Stimulated activated CD8-positive, alpha-beta memory T cell treated with anti-CD3 and anti-CD28 coated beads, Interleukin-7, amount 100 ng/mL, for 24 hours (primary cell): ENCODE results near the gene TP63.

Experiments used
- DNase-seq: peaks from one replicate; pipeline ENCODE4 v3.0.0-alpha.2; 2020; ENCODE audit warnings: low read depth

Gene TP63

DNA sequence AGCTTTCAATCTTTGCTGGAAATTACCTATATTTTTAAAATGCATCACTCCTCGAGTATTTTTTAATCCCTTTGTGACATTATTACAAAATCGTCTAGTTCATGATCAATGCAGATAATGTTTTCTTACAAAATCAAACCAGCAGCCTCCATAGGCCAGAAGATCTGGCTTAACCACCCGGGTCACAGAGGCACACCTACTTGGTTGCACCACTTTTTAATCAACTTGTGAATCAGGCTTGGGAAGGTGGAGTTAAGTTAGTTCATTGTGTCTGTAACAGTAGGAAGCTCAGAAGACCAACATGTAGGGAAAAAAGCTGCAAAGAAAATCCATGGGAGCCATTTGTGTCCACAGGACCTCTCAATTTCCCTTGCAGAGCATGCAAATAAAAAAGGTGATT lies 148.0 kb downstream of the TP63 start:
- DNase-seq, result no peak

DNA sequence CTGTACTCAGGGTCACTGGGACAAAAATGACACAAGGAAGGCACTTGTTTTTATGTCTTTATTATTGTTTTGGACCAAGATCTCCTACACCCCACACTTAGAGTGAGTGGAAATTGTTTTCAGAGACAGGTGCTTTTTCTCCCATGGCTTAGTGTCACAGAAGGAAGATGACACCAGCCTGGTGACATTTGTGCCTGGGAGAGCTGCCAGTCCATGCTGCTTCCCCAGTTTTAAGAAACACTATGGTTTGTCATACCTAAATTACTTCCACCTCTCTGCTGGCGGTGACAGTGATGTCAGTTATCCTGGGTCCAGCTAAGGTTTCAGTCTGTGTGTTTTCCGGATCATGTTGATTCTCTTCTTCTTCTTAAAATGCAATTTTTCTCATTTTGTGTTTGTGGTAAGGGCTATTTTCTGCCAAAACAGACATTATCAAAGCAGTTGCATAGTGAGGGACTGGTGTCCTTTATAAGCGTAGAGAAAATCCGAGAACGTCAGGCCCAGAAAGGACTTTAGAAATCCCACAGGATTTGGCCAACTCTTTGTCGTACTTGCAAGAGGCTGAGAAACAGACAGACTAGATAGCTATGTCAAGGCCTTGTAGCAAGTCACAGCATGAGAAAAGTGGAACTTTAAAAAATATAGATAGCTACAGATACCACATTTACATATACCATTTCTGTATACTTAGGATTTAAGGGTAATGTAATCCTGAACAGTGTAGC lies 149.5 kb downstream of the TP63 start:
- no peak for DNase-seq

DNA sequence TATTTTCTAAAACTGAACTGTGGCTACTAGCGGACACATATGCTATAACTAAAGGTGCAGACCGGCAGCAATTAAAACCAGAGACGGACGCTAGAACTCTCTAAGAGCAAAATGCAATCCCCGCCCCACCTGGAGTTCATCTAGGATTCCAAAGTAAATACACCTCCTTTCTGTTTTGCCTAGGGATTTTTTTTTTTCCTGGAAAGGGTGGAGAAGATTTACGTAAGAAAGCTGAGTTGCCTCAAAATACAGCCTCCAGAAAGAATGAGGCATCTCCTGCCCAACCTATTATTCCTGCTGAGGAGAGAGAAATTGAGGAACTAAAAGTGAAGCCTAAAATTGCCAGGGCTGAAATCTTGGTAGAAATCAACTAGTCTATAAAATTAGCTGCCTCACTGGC lies 150.2 kb downstream of the TP63 start:
- DNase-seq, result no peak

- DNase-seq, result no peak
Measured at GRCh38 chr3:189786479-189787064, 155.4 kb downstream of the TP63 start.

DNA sequence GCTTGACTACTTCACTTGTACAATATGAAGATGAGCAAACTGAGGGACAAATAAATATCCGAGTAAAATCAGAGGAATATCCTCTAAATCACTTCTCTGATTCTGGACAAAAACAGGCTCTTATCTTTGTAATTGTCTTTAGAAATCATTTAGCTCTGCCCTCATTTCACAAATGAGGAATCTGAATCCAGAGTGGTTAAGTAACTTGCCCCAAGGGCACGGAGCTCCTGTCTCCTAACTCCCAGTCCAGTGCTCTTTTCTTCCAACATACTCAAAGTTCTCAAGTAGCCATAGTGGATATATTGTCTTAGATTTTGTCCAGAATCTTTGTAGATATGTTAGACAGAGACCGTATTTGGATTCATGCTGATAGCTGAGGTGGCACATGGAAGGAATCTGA lies 156.0 kb downstream of the TP63 start:
- no peak for DNase-seq

GRCh38 chr3:189787632-189788031 lies 156.4 kb downstream of the TP63 start:
- DNase-seq, result no peak

DNA sequence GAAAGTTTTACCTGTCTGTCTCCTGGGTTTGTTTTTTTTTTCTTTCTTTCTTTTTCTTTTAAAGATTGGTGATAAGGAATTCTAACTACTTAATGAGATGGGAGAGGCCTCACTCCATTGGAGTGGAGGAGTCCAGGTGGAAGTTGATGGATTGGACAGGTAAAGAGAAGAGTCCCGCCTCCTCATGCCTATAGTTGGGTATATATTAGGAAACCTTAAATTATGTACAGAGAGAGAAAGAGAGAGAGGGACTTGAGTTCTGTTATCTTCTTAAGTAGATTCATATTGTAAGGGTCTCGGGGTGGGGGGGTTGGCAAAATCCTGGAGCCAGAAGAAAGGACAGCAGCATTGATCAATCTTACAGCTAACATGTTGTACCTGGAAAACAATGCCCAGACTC lies 158.2 kb downstream of the TP63 start:
- no peak for DNase-seq

- no peak for DNase-seq
Measured at GRCh38 chr3:189790658-189791057, 159.5 kb downstream of the TP63 start.

- DNase-seq, result no peak
Measured at GRCh38 chr3:189792046-189792929, 161.1 kb downstream of the TP63 start.

DNA sequence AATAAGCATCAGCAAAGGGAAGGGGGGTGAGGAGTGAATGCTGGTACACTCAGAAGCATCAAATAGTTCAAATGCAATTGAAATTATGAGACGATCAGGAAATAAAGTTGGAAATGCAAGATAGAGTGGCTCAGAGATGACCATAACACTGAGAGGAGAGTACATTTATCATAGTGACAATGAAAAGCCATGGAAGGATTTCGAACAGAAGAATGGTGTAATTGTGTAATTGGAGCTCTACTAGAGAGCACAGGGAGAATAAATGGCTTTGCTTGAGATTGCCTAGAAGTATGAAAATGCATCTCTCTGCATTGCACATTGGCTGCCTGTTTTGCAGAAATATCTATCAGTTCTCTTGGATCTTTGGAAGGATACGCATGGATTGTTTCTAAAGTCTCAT lies 163.3 kb downstream of the TP63 start:
- DNase-seq, result no peak

DNA sequence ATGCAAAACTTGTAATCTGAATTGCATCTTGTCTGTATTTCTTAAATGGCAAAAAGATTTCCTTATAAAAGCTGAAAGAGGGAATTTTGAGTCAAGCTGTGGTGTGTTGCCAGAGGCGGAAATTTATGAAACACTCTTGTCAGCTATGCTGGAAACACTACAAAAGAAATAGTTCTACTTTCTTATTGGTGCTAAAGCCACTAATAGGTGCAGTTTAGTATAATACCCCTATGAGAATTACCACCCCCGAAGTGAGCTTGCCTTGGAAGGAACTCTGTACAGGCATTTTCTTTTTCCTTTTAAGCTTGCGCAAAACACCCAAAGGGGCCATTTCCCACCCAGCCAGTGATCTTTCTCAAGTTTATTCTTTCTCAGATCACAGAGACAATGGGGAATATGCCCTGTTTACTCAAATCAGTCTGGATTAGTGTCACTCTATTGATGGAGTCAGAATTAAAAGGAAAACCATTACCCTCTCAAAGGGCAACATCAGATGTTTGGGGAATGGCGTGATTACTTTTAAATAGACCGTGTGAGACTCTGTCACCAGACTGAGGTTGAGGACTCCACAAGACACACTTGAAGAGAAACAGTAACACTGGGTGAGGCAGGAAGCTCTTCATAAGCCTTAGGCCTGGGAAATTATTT lies 166.0 kb downstream of the TP63 start:
- no peak for DNase-seq

- no peak for DNase-seq
Measured at GRCh38 chr3:189799366-189799765, 168.2 kb downstream of the TP63 start.

- DNase-seq, result no peak
Measured at GRCh38 chr3:189800436-189800835, 169.2 kb downstream of the TP63 start.

DNA sequence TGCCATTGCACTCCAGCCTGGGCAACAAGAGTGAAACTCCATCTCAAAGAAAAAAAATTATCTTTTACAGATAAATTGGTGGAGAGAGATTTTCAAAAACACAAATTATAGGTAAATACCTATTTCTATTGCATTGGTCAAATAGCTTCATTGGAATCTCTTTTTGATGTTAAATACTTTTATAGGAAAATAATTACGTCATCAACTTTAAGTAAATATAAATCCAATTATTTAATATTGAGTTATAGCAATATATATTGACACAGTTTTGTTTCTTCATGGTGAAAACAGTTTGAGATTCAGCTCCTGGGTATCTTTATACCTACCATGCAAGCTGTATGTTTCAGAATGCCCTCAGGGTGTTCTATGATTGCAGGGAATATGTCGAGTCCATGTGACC lies 172.1 kb downstream of the TP63 start:
- DNase-seq, result no peak

- DNase-seq, result no peak
Measured at GRCh38 chr3:189805375-189806067, 174.3 kb downstream of the TP63 start.

DNA sequence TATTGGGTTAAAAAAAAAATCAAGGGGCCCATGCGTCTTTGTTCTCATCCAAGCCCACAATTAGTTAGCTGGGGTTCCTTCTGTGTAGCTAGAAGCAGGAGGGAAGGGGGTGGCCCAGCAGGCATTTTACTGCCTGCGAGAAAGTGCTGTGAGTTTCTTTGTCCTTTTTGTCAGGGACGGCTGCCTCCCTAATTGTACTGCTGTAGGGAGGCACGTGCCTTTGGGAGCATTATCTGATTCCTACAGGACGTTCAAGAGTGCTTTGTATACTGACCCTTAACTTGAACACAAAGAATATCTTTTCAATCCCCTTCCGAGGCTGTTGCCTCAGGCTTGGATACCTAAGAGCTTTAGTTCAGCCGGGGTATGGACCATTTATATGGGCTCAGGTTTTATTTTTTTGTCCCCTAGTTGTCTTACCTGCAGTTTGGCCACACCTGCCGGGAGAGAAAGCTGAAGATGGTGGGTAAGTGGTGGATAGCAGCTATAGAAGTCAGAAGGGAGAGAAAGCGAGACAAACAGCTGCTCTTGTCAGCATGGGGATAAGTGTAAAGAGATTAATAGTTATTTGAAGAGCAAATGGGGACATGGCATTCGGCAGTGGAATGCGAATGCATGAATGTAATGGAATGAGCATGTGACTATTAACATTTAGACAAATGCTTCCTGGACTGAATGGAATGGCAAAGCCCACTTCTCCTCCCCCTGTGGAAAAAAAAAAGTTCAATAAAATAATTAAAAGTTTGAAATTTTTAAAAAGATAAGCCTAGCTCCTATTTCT lies 175.2 kb downstream of the TP63 start:
- DNase-seq, result no peak

- DNase-seq, result no peak
Measured at GRCh38 chr3:189808246-189809007, 177.2 kb downstream of the TP63 start.

DNA sequence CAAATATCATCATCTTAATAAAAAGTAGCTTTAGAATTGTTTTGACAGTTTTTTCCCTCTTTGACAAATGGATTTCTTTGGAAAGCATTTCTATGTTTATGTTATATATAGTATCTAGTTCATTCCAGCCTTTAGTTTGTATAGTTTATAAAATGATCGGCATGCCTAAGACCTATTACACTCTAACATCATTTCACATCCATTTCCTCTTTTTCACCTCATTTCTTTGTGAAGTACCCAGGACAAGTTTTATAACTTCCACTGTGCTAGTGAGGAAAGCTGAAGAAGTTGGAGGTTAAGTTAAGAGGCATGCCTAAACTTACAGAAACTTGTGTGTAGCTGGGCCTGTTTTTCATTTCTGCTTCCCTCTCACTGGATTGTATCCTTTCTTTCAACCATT lies 178.4 kb downstream of the TP63 start:
- no peak for DNase-seq

- DNase-seq, result no peak
Measured at GRCh38 chr3:189812806-189813465, 181.7 kb downstream of the TP63 start.
